RPMI8226 (cell line): Measurements from ENCODE around the gene DEXI.

ENCODE experiments used
- DNase-seq: peaks from one replicate; pipeline ENCODE4 v3.0.0-alpha.2; 2015

The DEXI gene

DNA sequence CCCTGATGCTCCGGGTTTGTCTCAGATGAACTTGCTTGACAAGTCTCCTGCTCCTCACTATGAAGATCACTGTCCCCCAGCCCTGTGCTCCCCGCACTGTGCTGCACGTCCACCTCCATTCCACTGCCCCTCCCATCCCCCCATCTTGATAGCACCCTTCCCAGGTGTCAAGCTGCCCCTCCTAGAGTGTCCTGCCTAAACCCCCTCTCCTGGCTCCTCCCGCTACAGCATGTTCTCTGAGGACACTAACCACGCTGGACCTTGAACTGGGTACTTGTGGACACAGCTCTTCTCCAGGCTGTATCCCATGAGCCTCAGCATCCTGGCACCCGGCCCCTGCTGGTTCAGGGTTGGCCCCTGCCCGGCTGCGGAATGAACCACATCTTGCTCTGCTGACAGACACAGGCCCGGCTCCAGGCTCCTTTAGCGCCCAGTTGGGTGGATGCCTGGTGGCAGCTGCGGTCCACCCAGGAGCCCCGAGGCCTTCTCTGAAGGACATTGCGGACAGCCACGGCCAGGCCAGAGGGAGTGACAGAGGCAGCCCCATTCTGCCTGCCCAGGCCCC lies 18.5 kb downstream of the DEXI start:
- DNase-seq = no peak

DNA sequence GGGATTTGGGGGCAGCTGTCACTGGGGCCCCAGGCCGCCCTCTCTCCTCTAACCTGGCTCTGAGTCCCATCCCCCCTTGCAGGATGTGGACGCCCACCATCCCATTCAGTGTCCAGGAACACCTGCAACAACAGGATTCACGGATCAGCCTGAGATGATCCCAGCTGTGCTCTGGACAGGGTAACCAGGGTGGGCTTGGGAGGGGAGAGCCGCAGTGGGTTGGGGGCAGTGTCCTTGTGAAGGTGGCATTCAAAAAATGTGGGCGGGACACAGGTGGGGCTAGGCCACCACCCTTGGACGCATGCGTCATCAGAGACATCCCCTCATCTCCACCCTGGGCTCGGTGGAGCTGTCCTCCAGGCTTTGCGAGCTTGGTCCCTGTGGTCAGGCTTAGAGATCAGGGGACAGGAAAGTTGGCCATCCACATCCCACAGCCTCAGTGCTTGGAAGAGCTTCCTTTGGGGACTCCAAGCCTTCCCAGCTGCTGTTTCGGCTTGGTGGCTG lies 19.1 kb downstream of the DEXI start:
- no peak for DNase-seq

DNA sequence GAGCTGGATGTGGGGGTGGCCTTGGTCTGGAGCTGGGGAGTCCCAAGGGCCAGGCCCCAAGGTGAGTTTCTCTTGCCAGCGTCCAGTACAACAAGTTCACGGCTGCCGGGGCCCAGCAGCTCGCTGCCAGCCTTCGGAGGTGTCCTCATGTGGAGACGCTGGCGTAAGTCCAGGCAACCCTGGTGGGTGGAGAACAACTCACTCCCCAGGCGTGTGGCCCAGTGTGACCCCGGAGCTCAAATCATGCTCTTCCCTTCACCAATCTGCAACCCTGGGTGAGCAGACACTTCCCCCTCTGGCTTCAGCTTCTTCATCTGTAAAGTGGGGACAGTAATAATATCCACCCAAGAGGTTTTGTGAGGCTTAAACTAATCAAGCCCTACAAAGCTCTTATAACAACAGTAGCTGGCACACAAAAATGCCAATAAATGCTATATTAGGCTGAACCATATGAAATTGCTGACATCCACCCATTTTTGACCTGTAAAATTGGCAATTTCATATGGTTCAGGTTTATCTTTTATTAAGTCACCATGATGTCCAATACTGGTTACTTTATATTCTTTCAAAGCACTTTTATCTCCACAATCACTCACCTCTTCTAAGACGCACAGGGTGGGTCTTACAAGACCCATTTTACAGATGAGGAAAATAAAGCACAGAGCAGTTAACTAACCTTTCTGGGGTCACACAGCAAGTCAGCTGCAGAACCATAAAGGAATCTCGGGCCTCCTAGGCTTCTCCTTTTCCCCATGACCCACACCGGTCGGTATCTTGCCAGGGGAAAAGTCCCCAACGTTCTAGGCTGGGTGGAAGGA lies 19.7 kb downstream of the DEXI start:
- no peak for DNase-seq

DNA sequence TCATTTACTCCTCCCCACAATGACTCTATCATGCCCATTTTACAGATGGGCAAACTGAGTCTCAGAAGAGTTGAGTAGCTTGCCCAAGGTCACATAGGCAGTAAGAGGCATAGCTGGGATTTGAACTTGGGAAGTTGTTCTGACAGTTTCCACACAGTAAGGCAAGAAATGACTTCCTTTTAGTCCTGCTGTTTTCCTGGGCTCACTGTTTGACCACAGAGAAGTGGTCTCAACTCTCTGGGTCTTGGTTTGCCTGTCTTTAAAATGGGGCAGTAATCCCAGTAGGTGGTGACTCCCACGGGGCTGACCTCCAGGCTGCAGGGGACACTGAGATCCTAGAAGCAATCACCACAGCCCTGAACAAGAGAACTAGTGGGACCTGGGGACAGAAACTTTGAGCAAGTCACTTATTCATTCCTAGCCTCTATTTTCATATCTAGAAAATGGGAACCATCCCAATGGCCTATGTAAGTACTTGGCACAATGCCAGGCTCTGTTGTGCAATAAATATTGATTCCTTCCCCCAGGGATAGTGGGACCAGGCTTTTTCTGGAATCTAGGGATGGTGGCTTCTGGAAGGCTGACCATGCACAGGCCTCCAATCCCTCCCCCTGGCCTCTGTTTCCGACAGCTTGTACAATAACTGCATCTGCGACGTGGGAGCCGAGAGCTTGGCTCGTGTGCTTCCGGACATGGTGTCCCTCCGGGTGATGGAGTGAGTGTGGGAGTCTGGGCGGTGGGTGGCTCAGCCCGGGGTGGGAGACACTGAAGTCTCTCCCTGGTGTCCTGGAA lies 20.5 kb downstream of the DEXI start:
- DNase-seq = no peak

DNA sequence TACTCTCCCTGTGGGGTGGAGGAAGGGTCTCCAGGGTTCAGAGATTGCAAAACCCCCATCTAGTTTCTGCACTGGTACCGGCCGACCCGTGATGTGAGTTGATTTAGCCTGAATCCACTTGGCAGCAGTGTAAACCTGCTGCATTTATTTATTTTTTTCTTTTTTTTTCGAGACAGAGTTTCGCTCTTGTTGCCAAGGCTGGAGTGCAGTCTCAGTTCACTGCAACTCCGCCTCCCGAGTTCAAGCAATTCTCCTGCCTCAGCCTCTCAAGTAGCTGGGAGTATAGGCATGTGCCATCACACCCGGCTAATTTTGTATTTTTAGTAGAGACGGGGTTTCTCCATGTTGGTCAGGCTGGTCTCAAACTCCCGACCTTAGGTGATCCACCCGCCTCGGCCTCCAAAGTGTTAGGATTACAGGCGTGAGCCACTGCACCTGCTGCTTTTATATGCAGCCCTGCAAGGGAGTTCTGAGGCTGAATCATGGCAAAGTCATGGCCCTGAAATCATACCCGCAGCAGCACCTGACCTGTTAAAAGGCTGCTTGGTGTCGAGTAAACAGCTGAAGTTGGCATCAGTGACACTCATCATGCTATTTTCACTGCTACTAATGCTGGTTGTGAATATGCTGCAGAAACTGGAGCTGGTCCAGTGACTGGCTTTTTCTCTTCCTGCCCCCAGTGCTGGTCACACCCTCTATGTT lies 21.4 kb downstream of the DEXI start:
- no peak for DNase-seq

DNA sequence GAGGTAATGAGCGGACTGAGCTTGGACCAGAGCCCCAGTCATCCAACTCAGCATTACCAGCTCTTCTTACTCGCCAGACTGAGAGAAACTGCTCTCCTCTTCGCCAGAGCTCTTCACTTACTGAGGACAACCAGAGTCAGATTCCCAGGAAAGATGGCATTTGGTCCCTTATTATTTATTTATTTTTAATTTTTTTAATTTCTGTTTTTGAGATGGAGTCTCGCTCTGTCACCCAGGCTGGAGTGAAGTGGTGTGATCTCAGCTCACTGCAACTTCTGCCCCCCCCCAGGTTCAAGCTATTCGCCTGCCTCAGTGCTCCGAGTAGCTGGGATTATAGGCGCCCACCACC lies 23.3 kb downstream of the DEXI start:
- DNase-seq = no peak

DNA sequence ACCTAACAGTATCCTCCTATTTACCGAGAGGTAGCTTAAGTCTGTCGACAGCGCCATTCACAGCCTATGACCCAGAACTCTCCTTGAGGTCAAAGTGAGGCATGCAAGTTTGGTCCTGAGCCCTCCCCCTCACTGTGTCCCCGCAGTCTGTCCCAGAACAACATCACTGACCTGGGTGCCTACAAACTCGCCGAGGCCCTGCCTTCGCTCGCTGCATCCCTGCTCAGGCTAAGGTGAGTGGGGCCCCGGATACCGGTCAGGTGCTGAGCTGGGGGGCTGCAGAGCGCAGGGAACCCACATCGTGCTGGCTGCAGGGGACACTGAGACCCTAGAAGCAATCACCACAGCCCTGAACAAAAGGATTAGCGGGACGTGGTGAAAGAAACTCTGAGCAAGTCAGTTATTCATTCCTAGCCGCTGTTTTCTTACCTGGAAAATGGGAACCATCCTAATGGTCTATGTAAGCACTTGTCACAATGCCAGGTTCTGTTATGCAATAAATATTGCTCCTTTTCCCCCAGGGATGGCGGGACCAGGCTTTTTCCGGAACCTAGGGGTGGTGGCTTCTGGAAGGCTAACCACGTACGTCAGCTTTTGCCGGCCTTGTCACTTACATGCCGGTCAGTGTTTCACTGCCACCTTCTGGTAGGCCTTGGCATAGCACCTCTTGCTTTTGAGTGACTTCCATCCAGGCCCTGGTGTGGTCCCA lies 23.8 kb downstream of the DEXI start:
- peak; percentile 91 for DNase-seq

DNA sequence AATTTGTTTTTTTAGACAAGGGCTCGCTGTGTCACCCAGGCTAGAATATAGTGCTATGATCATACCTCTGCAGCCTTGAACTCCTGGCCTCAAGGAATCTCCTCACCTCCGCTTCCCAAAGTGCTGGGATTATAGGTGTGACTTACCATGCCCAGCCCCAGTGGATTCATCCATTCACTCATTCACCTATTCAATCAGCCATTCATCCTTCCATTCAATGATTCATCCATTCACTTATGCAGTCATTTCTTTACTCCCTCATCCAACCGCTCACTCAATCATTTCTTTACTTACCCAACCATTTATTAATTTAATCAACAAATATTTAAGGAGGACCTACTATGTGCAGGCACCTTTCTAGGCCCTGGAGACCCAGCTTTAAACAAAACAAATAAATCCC lies 25.7 kb downstream of the DEXI start:
- DNase-seq = no peak

DNA sequence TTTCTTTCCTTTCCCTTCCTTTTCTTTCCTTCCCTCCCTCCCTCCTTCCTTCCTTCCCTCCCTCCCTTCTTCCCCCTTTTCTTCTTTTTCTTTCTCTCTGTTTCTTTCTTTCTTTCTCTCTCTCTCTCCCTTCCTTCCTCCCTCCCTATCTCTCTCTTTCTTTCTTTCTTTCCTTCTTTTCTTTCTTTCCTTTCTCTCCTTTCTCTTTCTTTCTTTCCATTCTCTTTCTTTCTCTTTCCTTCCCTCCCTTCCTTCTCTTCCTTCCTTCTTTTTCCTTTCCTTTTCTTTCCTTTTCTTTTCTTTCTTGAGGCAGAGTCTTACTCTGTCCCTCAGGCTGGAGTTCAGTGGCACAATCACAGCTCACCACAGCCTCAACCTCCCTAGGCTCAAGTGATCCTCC lies 31.0 kb downstream of the DEXI start:
- DNase-seq = no peak

DNA sequence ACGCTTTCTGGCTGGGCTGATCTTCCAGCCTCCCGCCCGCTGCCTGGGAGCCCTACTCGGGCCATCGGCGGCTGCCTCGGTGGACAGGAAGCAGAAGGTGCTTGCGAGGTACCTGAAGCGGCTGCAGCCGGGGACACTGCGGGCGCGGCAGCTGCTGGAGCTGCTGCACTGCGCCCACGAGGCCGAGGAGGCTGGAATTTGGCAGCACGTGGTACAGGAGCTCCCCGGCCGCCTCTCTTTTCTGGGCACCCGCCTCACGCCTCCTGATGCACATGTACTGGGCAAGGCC lies 34.6 kb downstream of the DEXI start:
- DNase-seq = no peak

DNA sequence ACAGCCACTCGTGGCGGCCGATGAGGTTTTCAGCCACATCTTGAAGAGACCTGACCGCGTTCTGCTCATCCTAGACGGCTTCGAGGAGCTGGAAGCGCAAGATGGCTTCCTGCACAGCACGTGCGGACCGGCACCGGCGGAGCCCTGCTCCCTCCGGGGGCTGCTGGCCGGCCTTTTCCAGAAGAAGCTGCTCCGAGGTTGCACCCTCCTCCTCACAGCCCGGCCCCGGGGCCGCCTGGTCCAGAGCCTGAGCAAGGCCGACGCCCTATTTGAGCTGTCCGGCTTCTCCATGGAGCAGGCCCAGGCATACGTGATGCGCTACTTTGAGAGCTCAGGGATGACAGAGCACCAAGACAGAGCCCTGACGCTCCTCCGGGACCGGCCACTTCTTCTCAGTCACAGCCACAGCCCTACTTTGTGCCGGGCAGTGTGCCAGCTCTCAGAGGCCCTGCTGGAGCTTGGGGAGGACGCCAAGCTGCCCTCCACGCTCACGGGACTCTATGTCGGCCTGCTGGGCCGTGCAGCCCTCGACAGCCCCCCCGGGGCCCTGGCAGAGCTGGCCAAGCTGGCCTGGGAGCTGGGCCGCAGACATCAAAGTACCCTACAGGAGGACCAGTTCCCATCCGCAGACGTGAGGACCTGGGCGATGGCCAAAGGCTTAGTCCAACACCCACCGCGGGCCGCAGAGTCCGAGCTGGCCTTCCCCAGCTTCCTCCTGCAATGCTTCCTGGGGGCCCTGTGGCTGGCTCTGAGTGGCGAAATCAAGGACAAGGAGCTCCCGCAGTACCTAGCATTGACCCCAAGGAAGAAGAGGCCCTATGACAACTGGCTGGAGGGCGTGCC lies 35.1 kb downstream of the DEXI start:
- no peak for DNase-seq

DNA sequence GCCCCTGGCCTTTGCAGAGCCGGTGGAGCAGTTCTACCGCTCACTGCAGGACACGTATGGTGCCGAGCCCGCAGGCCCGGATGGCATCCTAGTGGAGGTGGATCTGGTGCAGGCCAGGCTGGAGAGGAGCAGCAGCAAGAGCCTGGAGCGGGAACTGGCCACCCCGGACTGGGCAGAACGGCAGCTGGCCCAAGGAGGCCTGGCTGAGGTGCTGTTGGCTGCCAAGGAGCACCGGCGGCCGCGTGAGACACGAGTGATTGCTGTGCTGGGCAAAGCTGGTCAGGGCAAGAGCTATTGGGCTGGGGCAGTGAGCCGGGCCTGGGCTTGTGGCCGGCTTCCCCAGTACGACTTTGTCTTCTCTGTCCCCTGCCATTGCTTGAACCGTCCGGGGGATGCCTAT lies 35.8 kb downstream of the DEXI start:
- DNase-seq = no peak

DNA sequence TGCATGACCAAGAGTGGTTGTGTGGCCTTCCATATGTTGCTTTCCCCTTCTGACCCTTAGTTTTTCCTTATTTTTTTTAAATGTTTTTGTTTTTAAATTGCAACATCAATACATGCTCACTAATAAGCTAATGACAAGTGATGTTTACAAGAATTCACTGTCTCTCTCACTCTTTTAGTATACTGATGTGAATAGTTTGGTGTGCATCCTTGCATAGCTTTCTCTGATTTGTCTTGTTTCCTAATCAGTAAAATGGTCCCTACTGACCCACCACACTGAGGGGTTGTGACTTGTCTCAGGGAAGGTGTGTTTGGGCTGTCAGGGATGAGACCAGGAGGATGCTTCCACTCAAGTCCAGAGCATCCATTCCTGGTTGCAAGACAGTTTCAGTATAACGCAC lies 39.3 kb downstream of the DEXI start:
- no peak for DNase-seq

DNA sequence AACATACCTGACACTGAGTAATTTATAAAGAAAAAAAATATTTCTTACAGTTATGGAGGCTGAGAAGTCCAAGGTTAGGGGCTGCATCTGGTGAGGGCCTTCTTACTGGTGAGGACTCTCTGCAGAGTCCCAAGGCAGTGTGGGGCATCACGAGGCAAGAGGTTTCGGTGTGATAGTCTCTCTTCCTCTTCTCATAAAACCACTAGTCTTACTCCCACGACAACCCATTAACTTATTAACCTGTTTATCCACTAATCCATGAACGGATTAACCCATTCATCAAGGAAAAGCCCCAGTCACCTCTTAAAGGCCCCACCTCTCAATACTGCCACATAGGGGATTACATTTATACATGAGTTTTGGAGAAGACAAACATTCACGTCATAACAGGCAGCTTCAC lies 45.1 kb downstream of the DEXI start:
- DNase-seq = no peak

DNA sequence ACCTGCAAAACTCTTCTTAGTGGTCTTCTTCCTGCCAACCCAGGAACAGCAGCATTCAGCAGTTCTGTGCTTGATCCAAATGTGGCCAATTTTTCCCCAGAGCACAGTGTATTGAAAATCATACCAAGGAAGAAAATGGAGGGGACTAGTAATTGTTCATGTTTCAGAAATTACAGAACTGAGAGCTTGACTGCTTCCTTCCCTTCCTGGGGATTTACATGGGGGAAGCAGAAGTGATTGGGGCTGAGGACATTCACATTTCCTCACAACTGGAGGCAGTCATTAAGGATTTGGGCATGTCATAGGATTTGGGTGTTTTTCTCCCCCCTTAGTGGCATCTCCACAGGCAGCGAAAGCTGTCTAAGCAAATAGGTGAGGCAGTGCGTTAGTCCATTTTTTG lies 45.5 kb downstream of the DEXI start:
- no peak for DNase-seq

DNA sequence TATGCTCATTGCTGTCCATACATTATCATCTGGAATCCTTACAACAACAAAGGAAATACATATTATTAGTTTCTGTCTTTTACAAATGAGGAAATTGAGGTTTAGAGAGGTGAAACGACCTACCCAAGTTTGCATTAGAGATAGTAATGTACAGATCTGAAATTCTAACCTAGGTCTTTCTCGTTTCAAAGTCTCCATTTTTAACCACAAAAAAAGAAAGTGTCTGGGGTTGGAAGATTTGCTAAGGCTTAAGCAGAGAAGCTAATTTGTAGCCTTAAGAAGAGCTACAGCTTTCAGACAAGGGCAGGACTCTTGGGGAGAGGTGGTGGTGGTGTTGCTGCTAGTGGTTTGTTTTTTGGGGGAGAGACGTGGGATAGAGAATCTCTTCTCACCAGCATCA lies 46.1 kb downstream of the DEXI start:
- DNase-seq = no peak

DNA sequence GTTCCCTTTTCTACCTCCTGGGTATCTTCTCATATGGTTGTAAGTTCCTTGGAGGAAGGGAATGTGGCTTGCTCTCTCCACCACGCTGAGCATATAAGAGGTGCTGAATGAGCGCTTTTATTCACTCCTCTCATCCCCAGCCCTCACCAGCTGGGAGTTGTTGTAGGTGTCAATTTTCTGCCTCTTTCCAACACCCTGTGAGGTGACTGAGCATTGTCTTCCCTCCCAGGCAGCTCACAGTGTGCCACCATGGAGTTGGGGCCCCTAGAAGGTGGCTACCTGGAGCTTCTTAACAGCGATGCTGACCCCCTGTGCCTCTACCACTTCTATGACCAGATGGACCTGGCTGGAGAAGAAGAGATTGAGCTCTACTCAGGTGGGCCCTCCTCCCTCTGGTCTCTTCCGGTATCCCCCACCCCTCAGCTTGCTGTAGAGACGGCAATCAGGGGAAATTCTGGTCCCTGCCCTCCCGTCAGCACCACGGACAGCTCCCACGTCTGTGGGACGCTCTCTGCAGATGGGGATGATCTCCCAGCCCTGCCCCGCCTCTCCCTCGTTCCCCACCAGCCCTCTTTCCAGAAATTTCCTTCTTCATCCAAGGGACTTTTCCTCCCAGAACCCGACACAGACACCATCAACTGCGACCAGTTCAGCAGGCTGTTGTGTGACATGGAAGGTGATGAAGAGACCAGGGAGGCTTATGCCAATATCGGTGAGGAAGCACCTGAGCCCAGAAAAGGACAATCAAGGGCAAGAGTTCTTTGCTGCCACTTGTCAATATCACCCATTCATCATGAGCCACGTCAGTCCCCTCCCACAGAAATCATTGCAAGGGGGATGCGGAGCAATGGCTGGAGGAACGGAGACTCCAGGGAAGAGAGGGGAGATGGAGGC lies 47.0 kb downstream of the DEXI start:
- DNase-seq = peak; percentile 69

DNA sequence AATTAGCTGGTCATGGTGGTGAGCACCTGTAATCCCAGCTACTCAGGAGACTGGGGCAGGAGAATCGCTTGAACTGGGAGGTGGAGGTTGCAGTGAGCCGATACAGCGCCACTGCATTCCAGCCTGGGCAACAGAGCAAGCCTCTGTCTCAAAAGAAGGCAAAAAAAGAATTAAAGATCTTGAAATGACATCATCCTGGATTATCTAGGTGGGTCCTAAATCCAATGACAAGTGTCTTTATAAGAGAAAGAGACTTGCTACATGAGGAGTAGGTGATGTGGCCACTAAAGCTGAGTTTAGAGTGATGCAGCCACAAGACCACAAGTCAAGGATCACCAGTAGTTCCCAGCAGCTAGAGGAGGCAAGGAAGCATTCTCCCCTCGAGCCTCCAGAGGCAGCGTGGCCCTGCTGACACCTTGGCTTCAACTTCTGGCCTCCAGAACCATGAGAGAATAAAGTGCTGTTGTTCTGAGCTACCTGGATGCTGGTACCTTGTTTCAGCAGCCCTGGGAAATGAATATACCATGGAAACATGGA lies 49.4 kb downstream of the DEXI start:
- DNase-seq = no peak

DNA sequence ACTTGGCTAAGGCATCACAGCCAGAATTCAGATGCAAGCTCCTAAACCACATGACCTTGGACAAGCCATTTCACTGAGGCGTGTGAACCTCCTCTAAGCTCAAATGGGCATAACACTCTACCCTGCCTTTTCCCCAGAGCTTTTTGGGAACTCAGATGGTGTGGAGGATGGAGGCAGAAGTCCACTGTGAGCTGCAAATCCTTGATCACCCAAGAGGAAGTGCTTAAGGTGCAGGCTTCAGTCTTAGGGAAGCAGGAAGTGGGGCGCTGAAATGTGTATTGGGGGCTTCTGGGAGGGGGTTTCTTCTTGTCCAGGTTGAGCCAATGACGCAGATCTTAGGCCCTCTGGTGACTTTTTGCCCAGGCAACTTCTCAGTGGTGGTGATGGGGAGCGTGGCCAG lies 52.4 kb downstream of the DEXI start:
- no peak for DNase-seq

DNA sequence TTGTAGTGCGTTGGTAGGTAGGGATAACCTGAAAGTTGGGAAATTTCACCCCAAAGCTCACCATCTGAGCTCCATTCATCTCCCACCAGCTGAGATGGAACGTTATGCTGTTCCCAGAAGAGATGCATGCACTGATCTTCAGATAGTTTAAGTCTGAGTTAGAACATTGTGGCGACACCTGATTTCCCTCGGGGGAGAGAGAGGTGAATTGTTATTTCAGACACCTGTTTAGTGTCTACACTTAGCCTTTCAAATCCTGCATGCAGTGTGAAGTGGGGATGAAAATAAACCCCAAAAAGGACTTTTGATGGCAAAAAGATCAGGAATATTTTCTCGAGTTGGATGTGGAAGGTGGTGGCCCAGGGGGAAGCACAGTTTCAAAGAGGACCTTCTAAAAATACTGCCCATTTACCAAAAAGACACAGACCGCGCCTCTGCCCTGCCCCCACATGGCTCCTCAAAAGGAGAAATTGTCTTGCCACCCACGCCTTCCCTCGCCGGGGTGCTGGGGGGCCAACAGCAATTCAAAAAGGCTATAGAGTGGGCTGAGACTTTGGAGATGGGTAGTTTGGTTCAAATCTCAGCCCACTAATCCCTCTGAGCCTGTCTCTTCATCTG lies 53.8 kb downstream of the DEXI start:
- DNase-seq = no peak
